Activated CD4-positive, alpha-beta memory T cell treated with anti-CD3 and anti-CD28 coated beads for 36 hours (primary cell): ENCODE measurements around the gene DSP. TPM values are rescaled to one million over a fixed set of nuclear protein-coding genes. Genes with fewer than 3 reads are reported as not detected.

Experiments
- CTCF ChIA-PET: fragments of 350-600 bp; sonication (Branson Sonifier 250); formaldehyde crosslinking; loops from one replicate; lab custom pipeline; 2021; ENCODE audit warnings: antibody characterized with exemption, inconsistent platforms; lab: Charles Lee
- POLR2A ChIA-PET: fragments of 350-600 bp; sonication (Branson Sonifier 250); formaldehyde crosslinking; loops from one replicate; lab custom pipeline; 2021; ENCODE audit warnings: antibody characterized with exemption; lab: Charles Lee
- DNase-seq: peaks from one replicate; pipeline ENCODE4 v3.0.0-alpha.2; 2020
- H3K27ac Mint-ChIP-seq: one replicate; pipeline ENCODE4 v1.8.0; 2021; ENCODE audit warnings: mixed read lengths
- H3K27me3 Mint-ChIP-seq: one replicate; pipeline ENCODE4 v1.8.0; 2021; ENCODE audit warnings: mixed read lengths
- H3K36me3 Mint-ChIP-seq: one replicate; pipeline ENCODE4 v1.8.0; 2021; ENCODE audit warnings: mixed read lengths
- H3K4me1 Mint-ChIP-seq: one replicate; pipeline ENCODE4 v1.8.0; 2021; ENCODE audit warnings: low read depth, mixed read lengths
- H3K4me3 Mint-ChIP-seq: one replicate; pipeline ENCODE4 v1.8.0; 2021; ENCODE audit warnings: mild to moderate bottlenecking, mixed read lengths
- H3K9me3 Mint-ChIP-seq: one replicate; pipeline ENCODE4 v1.8.0; 2021; ENCODE audit warnings: mixed read lengths
- intact Hi-C: fragments of 100-400 bp; cut with micrococcal nuclease; formaldehyde crosslinking; loops from one replicate; pipeline ENCODE4 v1.15.1; 2023
- total RNA-seq, 2 experiments: library from RNA; stranded (reverse); gene quantifications; one replicate each; pipeline ENCODE4 v1.2.3, GENCODE V29; 2021

Gene DSP
- total RNA-seq, 2 experiments from 2014 or later = 0.07 to 0.12 TPM

GRCh38 chr6:7542065-7542873 lies 798 bp downstream of the DSP start:
- Mint-ChIP-seq H3K36me3 (no peaks in the 10 kb centered on the region), H3K4me3 (peak overlapping the region; percentile 71), H3K27ac (no peak overlapping the region), H3K9me3 (no peaks in the 10 kb centered on the region), H3K4me1 (peaks cover 7% of the 10 kb centered on the region), H3K27me3 (peaks cover 66% of the 10 kb centered on the region)
- ChIA-PET CTCF (no interaction called here), POLR2A (no interaction called here)
- peak; percentile 11 for DNase-seq
- intact Hi-C loops = no loop called here

DNA sequence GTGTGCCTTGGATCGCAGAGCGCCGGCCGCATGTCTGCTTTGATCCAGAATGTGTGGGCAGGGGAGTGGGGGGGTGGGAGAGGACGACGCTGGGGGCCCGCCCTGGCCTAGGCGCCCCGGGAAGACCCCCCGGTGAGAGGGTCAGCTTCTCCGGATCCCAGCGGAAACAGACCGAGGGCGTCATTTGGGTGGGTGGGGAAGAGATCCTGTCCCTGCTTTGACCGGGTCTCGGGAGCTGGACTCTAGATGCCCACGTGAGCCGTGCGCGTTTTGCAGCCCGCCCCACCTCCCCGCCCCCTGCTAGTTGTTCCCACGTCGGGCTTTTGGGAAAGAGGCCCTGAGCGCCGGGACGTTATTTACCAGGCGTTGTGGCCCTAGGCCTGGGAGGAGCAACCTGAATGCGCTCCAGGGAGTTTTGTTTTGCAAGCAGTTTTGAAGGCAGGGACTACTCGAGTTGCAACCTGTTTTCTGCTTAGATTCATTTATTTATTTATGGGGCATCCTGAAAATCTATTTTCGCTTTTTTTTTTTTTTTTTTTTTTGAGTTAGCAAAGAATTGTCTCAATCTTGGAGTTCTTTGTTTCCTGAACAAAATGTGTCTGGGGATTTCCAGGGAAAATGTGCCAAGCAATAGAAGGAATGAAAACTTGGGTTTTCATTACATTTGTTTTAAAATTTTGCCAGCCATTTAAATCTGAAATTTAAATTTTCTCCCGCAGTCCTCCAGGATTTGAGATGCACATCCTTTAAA lies 1.6 kb downstream of the DSP start:
- ChIA-PET POLR2A (no interaction called here), CTCF (no interaction called here)
- no peak overlapping the region for H3K27ac Mint-ChIP-seq
- no peak overlapping the region for H3K4me3 Mint-ChIP-seq
- intact Hi-C loops = no loop called here
- no peak for DNase-seq
- H3K36me3 Mint-ChIP-seq = no peaks in the 10 kb centered on the region
- H3K27me3 Mint-ChIP-seq = peaks cover 62% of the 10 kb centered on the region
- peaks cover 7% of the 10 kb centered on the region for H3K4me1 Mint-ChIP-seq
- H3K9me3 Mint-ChIP-seq = no peaks in the 10 kb centered on the region

DNA sequence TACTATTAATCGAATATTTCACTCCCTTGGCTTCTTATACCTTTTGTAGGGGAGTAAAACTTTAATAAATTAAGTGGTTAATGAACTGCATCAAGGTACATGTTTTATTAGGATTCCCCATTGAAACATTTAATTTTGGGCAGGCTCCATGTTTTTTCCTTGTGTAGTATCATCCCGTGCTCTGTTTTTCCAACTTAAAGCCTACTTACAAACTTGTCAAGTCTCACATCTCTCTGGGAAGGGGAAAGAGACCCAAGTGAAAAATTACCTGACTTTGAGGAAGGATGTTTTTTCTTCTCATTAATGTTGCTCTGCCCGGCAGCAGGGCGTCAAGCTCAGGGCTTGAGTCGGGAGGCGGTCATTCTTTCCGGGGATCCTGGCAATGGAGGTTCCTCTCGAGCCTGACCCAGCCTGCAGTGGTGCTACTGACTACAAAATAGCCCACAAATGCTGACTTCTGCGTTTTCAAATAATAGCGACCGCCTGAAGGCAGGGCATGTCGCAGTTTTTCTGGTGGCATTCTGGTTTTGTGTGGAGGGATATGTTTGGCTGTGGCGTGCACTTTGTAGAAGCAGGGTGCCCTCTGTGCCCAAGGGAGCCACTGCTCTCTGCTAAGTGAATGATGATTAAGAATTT lies 2.4 kb downstream of the DSP start:
- intact Hi-C loops = no loop called here
- Mint-ChIP-seq H3K4me1 (peaks cover 7% of the 10 kb centered on the region), H3K27ac (no peak overlapping the region), H3K27me3 (peaks cover 59% of the 10 kb centered on the region), H3K9me3 (no peaks in the 10 kb centered on the region), H3K4me3 (no peak overlapping the region), H3K36me3 (no peaks in the 10 kb centered on the region)
- DNase-seq = no peak
- POLR2A ChIA-PET = no interaction called here
- CTCF ChIA-PET = no interaction called here

DNA sequence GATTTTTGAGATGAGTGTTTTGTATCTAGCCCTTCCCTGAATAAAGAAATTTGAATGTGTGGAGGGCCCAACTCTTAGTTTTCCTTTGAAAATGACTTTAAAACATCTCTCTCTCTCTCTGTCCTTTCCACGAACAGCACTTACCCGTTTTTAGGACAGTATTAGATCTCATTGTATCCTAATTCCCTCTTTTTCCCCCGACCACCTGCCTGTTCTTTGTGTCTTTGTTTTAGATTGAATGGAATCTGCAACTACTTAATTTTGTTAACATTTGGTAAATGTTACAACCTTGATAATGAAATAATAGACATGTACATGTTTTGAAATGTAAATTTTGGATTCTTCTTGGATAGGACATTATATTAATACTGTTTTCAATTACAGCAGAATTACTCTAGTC lies 3.1 kb downstream of the DSP start:
- Mint-ChIP-seq H3K27ac (no peak overlapping the region), H3K9me3 (no peaks in the 10 kb centered on the region), H3K36me3 (no peaks in the 10 kb centered on the region), H3K4me3 (no peak overlapping the region), H3K4me1 (peaks cover 7% of the 10 kb centered on the region), H3K27me3 (peaks cover 59% of the 10 kb centered on the region)
- ChIA-PET CTCF (no interaction called here), POLR2A (no interaction called here)
- no peak for DNase-seq
- intact Hi-C loops = no loop called here

DNA sequence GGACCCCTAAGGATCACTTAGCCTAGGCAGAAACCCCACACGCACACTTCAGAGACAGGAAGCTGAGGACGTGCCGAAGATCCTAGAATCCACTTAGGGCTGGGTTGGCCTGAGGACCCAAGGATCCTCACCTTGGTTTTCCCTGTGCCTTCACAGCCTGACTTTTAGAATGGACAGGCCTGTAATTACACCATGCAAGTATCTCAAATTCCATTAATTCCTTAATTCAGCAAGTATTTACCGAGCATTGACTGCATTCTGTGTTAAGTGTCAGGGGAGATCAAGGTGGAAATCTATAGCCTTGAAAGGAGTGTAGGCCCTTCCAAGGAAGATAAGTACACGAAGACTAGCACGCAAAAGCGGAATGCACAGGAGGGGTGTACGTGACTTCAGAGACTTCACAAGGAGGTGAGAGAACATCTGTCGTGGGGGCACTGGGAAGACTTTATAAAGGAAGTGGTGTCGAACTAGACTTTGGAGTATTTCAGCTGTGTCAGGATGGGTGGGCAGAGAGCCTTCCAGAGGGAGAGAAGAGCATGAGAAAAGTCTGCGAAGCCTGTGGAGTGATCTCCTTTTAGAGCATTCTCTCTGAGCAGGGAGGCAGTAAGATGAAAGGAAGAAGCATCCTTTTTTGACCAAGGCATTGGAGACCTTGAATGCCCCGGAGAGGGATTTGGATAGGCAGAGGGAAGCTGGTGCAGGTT lies 4.0 kb downstream of the DSP start:
- H3K27me3 Mint-ChIP-seq = peaks cover 50% of the 10 kb centered on the region
- no peaks in the 10 kb centered on the region for H3K9me3 Mint-ChIP-seq
- H3K4me1 Mint-ChIP-seq = peaks cover 7% of the 10 kb centered on the region
- POLR2A ChIA-PET = no interaction called here
- CTCF ChIA-PET = no interaction called here
- intact Hi-C loops = no loop called here
- no peak overlapping the region for H3K27ac Mint-ChIP-seq
- no peak overlapping the region for H3K4me3 Mint-ChIP-seq
- no peaks in the 10 kb centered on the region for H3K36me3 Mint-ChIP-seq
- no peak for DNase-seq

DNA sequence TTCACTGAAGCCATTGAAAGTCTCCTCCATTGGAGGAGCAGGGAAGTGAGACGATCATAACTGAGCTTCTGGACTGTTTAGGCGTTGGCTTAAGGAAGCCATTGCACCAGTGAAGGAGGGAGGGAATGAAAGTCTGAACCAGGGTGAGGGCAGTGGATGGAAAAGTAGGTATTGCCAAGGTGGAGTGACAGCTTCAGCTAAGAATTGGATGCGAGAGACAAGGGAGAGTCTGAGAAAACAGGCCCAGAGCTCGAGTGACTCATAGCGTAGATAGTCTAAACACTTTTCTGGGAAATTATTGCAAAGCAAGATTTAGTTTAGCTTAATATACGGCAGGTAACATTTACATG lies 4.5 kb downstream of the DSP start:
- H3K4me3 Mint-ChIP-seq = no peak overlapping the region
- peaks cover 45% of the 10 kb centered on the region for H3K27me3 Mint-ChIP-seq

GRCh38 chr6:7546383-7546782 lies 4.9 kb downstream of the DSP start:
- Mint-ChIP-seq H3K27ac (no peak overlapping the region), H3K9me3 (no peaks in the 10 kb centered on the region), H3K4me1 (no peaks in the 10 kb centered on the region), H3K36me3 (no peaks in the 10 kb centered on the region), H3K4me3 (no peak overlapping the region), H3K27me3 (peaks cover 43% of the 10 kb centered on the region)
- ChIA-PET CTCF (no interaction called here), POLR2A (interaction anchor here (0.9 kb wide), 1 partner anchor 8 kb away, joined by 3 read pairs; no protein-coding TSS in a partner anchor)
- no peak for DNase-seq
- intact Hi-C loops = no loop called here

More for the DNA sequence above, 4.5 kb downstream of the DSP start:
- Mint-ChIP-seq H3K27ac (no peak overlapping the region), H3K4me1 (peaks cover 2% of the 10 kb centered on the region), H3K9me3 (no peaks in the 10 kb centered on the region), H3K36me3 (no peaks in the 10 kb centered on the region)
- POLR2A ChIA-PET = interaction anchor here (0.9 kb wide), 1 partner anchor 8 kb away, joined by 3 read pairs; no protein-coding TSS in a partner anchor
- DNase-seq = no peak
- intact Hi-C loops = no loop called here
- CTCF ChIA-PET = no interaction called here

DNA sequence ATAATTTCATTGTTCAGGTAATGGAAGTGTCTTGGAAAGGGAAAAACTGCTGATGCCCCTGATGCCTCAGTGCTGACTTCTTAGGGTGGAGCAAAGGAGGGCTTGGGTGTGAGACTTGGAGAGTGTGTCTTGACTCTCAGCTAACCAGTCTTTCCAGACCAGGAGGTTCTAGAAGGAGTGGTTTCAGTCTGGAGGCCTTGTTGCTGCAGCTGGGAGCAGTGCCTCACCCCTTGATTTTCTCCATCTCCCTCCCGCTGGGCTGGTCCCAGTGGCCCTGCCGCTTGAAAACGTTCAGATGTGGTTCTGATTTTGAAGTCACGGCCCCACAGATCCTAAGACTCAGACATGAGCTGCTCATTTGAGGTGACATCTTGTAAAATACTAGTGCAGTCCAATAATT lies 5.4 kb downstream of the DSP start:
- no peaks in the 10 kb centered on the region for H3K4me1 Mint-ChIP-seq
- no peak overlapping the region for H3K4me3 Mint-ChIP-seq
- H3K27ac Mint-ChIP-seq = no peak overlapping the region
- no peaks in the 10 kb centered on the region for H3K9me3 Mint-ChIP-seq
- ChIA-PET CTCF (no interaction called here), POLR2A (interaction anchor here (0.9 kb wide), 1 partner anchor 9 kb away, joined by 3 read pairs; no protein-coding TSS in a partner anchor)
- intact Hi-C loops = no loop called here
- no peaks in the 10 kb centered on the region for H3K36me3 Mint-ChIP-seq
- peaks cover 44% of the 10 kb centered on the region for H3K27me3 Mint-ChIP-seq
- DNase-seq = no peak

GRCh38 chr6:7547315-7547714 lies 5.8 kb downstream of the DSP start:
- CTCF ChIA-PET = no interaction called here
- intact Hi-C loops = no loop called here
- peaks cover 45% of the 10 kb centered on the region for H3K27me3 Mint-ChIP-seq

DNA sequence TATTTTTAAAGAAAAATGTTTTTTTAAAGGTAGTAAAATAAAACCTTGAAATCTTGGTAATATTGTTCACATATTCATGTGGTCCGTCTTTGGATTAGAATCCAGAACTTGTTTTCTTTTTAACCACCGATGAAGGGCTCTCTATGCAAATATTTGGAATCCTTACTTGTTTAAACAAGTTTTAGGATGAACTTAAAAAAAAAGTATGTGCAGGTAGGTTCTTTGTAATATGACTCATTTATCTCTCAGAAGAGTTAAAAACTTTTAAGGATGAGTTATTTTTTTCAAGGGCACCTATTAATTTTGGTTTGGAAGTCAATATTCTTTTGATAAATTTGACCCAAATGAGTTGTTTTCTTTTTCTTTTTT lies 8.9 kb downstream of the DSP start:
- no peaks in the 10 kb centered on the region for H3K36me3 Mint-ChIP-seq
- peaks cover 37% of the 10 kb centered on the region for H3K27me3 Mint-ChIP-seq

More at GRCh38 chr6:7547315-7547714, 5.8 kb downstream of the DSP start:
- Mint-ChIP-seq H3K4me3 (no peak overlapping the region), H3K4me1 (no peaks in the 10 kb centered on the region), H3K36me3 (no peaks in the 10 kb centered on the region), H3K9me3 (no peaks in the 10 kb centered on the region), H3K27ac (no peak overlapping the region)
- POLR2A ChIA-PET = no interaction called here
- no peak for DNase-seq

DNA sequence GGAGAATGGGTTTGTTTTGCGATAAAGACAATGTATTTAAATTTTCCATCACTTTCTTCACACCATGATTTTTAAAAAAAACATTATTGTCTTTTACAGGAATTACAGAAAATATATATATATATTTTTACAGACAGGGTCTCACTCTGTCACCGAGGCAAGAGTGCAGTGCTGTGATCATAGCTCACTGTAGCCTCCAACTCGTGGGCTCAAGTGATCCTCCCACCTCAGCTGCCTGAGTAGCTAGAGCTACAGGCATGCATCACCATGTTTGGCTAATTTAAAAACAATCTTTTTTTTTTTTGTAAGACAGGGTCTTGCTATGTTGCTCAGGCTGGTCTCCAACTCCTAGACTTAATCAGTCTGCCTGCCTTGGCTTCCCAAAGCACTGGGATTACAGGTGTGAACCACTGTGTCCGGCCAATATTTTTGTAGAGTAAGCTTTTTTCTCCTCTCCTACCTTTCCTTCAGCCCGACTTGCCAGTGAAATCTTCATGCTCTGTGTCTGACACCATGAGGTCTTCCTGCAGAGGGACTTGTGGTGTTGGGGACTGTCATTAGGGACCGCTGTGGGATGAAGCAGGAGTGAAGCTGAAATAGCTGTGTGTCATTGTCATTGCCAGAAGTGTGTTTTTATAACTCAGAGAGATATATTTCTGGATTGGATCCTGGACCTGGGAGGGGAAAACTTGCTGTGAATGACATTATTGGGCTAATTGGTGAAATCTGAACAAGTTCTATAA lies 13.2 kb downstream of the DSP start:
- DNase-seq = no peak
- Mint-ChIP-seq H3K4me3 (no peak overlapping the region), H3K9me3 (no peaks in the 10 kb centered on the region), H3K36me3 (no peaks in the 10 kb centered on the region), H3K27ac (no peak overlapping the region), H3K27me3 (peaks cover 21% of the 10 kb centered on the region), H3K4me1 (peaks cover 2% of the 10 kb centered on the region)
- CTCF ChIA-PET = no interaction called here
- intact Hi-C loops = no loop called here
- POLR2A ChIA-PET = interaction anchor here (0.6 kb wide), 1 partner anchor 79 kb away, joined by 4 read pairs; no protein-coding TSS in a partner anchor

More for the DNA sequence above, 8.9 kb downstream of the DSP start:
- Mint-ChIP-seq H3K9me3 (no peaks in the 10 kb centered on the region), H3K4me3 (no peak overlapping the region), H3K4me1 (no peaks in the 10 kb centered on the region), H3K27ac (no peak overlapping the region)
- POLR2A ChIA-PET = no interaction called here
- CTCF ChIA-PET = no interaction called here
- DNase-seq = no peak
- intact Hi-C loops = no loop called here
